ENCODE measurements around the gene C14orf93. TPM values are rescaled to one million over a fixed set of nuclear protein-coding genes. Genes with fewer than 3 reads are reported as not detected.

The C14orf93 gene
- total RNA-seq, 1 donor from 2014 or later = 15.4 TPM

- Mint-ChIP-seq H3K4me1 (ENCODE audit: low read depth) (peaks cover 12% of the 10 kb centered on the region), H3K27ac (peak overlapping the region; percentile 78), H3K36me3 (ENCODE audit: insufficient read depth) (peaks cover 9% of the 10 kb centered on the region), H3K4me3 (ENCODE audit: low read depth) (peak overlapping the region; percentile 73), H3K27me3 (no peaks in the 10 kb centered on the region), H3K9me3 (ENCODE audit: low read depth) (no peaks in the 10 kb centered on the region)
- peak; percentile 74 for TF ChIP-seq CTCF (IDR thresholded peaks at IDR 0.05; ENCODE audit: unreplicated experiment)
- DNase-seq (ENCODE audit: low spot score, unreplicated experiment) = peak; percentile 69
These were observed 46.4 kb upstream of the C14orf93 start for GRCh38 chr14:23056145-23056955.

- no peak overlapping the region for H3K27ac Mint-ChIP-seq
- H3K4me1 Mint-ChIP-seq (ENCODE audit: low read depth) = peaks cover 12% of the 10 kb centered on the region
These were observed 45.7 kb upstream of the C14orf93 start for GRCh38 chr14:23055621-23056144.

GRCh38 chr14:23055147-23055550 is 45.2 kb upstream of the C14orf93 start:
- no peak for DNase-seq (ENCODE audit: low spot score, unreplicated experiment)
- H3K36me3 Mint-ChIP-seq (ENCODE audit: insufficient read depth) = peaks cover 4% of the 10 kb centered on the region
- no peak for TF ChIP-seq CTCF (IDR thresholded peaks at IDR 0.05; ENCODE audit: unreplicated experiment)
- no peak overlapping the region for H3K4me3 Mint-ChIP-seq (ENCODE audit: low read depth)
- H3K27ac Mint-ChIP-seq = no peak overlapping the region
- no peaks in the 10 kb centered on the region for H3K9me3 Mint-ChIP-seq (ENCODE audit: low read depth)
- no peaks in the 10 kb centered on the region for H3K27me3 Mint-ChIP-seq
- H3K4me1 Mint-ChIP-seq (ENCODE audit: low read depth) = peaks cover 12% of the 10 kb centered on the region

More at GRCh38 chr14:23055621-23056144, 45.7 kb upstream of the C14orf93 start:
- TF ChIP-seq CTCF (IDR thresholded peaks at IDR 0.05; ENCODE audit: unreplicated experiment) = no peak
- H3K4me3 Mint-ChIP-seq (ENCODE audit: low read depth) = peak overlapping the region; percentile 73
- no peak for DNase-seq (ENCODE audit: low spot score, unreplicated experiment)
- peaks cover 4% of the 10 kb centered on the region for H3K36me3 Mint-ChIP-seq (ENCODE audit: insufficient read depth)
- H3K9me3 Mint-ChIP-seq (ENCODE audit: low read depth) = no peaks in the 10 kb centered on the region
- no peaks in the 10 kb centered on the region for H3K27me3 Mint-ChIP-seq

GRCh38 chr14:23054000-23054811 is 44.3 kb upstream of the C14orf93 start:
- no peaks in the 10 kb centered on the region for H3K27me3 Mint-ChIP-seq
- peaks cover 2% of the 10 kb centered on the region for H3K36me3 Mint-ChIP-seq (ENCODE audit: insufficient read depth)
- no peak overlapping the region for H3K27ac Mint-ChIP-seq
- no peak for TF ChIP-seq CTCF (IDR thresholded peaks at IDR 0.05; ENCODE audit: unreplicated experiment)
- H3K4me3 Mint-ChIP-seq (ENCODE audit: low read depth) = no peak overlapping the region
- DNase-seq (ENCODE audit: low spot score, unreplicated experiment) = no peak
- H3K9me3 Mint-ChIP-seq (ENCODE audit: low read depth) = no peaks in the 10 kb centered on the region
- H3K4me1 Mint-ChIP-seq (ENCODE audit: low read depth) = peaks cover 12% of the 10 kb centered on the region

GRCh38 chr14:23053426-23053825 is 43.5 kb upstream of the C14orf93 start:
- Mint-ChIP-seq H3K9me3 (ENCODE audit: low read depth) (no peaks in the 10 kb centered on the region), H3K36me3 (ENCODE audit: insufficient read depth) (no peaks in the 10 kb centered on the region), H3K4me1 (ENCODE audit: low read depth) (peaks cover 12% of the 10 kb centered on the region), H3K27me3 (no peaks in the 10 kb centered on the region), H3K27ac (no peak overlapping the region), H3K4me3 (ENCODE audit: low read depth) (no peak overlapping the region)
- no peak for DNase-seq (ENCODE audit: low spot score, unreplicated experiment)
- TF ChIP-seq CTCF (IDR thresholded peaks at IDR 0.05; ENCODE audit: unreplicated experiment) = no peak
